Amniotic stem cell (primary cell): ENCODE results near the gene PHLDB3.
A peak's percentile ranks its signal among the peaks of the same experiment; 100 is the strongest.

Experiments used
- DNase-seq: peaks from one replicate; lab custom pipeline; 2025; lab: John Stamatoyannopoulos, UW

PHLDB3 gene

DNA sequence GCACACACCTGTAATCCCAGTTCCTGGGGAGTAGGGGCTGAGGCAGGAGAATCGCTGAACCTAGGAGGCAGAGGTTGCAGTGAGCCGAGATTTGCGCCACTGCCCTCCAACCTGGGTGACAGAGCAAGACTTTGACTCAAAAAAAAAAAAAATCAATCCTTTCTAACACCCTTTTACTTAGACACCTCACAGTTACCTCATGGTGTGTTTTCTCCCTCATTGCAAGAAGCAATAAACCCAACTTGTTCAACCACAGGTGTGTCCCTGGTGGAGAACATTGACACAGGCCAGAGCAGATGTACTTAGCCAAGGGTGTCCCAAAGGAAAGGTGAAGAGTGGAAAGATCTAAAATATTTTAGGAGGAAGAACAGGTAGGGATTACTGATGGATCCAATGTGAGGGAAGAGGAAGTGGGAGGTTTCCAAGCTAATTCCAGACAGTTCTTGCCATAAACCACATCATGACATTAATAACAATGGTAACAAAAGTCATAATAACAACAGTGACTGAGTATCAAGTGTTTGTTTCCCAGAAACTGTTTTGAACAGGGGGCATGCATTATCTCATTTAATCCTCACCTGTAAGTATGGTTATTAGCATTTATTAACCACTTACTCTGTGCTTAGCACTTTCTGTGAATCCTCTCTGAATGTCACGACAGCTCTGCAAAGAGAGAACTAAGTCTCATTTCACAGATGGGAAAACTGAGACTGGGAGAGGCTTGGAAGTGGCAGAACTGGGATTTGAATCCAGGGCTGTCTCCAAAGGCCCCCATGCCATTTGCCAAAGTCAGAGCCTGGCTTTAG, 36.0 kb downstream of the PHLDB3 start:
- DNase-seq, result no peak

DNA sequence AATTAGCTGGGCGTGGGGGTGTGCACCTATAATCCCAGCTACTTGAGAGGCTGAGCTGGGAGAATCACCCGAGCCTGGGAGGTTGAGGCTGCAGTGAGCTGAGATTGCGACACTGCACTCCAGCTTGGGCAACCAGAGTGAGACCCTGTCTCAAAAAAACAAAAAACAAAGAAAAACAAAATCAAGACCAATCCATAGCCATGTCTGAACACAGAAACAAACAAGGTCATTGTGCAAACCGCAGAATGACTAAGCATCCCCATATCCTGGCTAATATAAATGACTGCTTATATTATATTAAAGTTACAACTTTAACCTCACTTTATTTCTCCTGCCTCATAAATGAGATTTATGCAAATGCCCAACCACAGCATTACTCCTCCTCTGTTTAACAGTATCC, 36.8 kb downstream of the PHLDB3 start:
- no peak for DNase-seq

DNA sequence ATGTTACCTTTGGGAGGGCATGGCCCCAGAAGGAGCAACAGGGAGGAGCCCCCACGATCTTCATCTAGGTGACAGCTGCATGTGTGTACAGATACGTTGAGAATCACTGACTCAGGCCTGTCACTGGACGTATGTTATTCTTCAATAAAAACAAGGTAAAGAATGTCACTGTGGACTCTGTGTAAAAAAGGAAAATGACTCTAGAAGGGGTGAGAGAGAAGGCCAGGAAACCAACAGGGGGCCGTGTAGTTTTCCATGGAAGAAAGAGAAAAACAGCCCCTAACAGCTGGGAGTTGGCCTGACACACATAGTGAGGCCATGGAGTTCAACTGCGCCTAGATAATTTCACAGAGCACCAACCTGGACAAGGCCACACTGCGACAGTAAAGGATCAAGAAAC, 37.3 kb downstream of the PHLDB3 start:
- no peak for DNase-seq

DNA sequence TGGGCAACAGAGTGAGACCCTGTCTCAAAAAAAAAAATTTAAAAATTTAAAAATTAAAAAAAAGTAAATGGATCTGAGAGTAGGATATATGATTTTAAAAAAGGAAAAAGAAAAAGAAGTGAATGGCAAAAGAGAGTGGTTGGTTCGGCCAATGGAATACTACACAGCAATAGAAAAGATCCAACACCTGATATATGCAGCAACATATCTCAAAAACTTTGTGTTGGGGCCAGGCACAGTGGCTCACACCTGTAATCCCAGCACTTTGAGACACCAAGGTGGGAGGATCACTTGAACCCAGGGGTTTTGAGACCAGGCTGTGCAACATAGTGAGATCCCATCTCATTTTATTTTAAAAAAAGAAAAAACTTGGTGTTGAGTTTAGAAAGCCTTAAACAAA, 37.8 kb downstream of the PHLDB3 start:
- DNase-seq, result no peak

DNA sequence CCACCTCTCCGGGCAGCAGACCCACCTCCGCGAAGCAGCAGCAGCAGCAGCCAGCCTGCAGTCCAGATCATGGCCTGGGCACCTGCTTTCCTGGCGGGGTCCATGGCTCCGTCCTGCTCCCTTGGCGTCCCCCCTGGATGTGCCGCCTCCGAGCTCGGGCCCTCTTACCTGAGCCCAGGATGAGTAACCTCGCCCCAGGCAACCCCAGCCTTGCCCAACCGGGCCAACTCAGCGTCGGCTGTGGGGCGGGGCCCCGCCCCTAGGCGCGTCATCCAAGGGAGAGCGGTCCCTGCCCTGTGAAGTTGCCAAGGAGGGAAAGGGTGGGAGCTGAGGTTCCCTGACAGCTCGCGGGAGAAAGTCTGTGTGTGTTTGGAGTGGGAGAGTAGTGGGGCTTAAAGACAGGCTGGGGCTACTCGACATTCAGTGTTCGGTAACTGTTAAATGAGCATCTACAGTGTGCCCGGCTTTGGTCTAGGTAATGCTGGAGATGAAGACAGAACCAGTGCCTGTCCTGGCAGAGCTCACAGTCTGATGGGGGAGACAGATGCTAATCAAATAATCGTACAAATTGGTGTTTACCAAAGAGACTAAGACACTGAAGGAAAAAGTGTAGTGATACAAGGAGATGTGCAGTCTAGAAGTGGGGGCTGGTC, 39.0 kb downstream of the PHLDB3 start, which contains the start of gene LYPD3:
TSS of gene LYPD3 (minus strand) at position 141 of the 653 bp plus-strand sequence. CDS start at position 104, 37 bp downstream.
- no peak for DNase-seq

DNA sequence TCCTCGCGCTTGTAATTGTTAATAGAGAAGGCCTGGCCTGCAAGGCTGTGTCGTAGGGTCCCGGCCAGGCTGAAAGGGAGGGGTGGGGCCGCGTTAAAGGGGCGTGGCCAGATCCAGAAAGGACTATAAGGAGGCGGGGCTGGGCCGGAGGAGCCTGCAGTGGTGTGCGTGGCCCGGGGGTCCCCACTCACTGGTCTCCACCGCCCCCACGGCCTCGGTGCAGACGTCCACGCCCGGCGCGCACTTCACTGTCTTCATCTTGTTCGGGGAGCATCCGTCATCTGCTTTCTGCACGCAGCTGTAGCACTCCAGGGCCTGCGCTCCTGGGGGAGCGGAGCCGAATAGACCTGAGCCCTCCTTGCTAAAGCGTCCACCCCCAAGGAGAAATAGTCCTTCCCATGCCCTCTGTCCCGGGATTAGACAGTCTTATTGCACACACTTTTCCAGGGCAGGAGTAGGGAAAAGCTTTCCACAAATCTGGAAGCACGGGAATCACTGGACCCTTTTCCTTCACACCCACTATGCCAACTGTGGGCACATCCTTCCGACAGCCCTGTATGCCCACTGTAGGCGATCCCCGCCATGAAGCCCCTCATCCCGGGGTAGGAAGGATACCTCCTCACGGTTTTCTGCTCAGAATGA, 40.3 kb downstream of the PHLDB3 start:
- DNase-seq, result no peak

DNA sequence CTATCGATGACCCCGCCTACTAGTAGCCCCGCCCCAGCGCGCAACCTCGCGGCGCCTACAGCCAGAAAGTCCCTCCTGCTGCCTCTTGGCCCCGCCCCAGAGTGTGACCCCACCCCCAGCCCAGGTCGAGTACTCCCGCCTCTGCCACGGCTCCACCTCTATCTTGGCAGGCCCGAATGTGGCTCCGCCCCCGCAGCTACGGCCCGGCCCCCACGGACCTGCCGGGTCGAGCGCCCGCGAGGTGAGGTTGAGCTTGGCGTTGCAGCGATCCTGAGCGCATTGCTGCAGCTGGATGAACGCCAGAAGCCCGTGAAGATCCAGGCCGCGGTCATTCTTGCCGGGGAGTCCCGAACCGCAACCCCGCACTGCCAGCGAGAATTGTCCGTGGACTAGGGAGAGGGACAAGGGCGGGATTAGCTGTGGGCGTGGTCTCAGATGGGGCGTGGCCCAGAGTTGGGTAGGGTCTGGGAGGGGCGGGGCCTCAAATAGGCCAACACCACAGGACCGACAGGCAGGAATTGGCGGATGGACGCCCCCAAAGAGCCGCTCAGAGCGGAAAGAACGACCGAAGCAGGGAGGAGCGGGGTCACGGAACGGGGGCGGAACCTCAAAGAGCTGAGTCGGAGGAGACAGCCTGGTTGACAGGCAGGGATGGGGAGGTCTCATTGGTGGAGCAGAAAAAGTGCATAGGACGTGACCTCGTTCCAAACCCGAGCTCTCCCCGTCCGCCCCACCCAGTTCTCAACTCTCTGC, 41.0 kb downstream of the PHLDB3 start:
- peak; percentile 88 for DNase-seq

DNA sequence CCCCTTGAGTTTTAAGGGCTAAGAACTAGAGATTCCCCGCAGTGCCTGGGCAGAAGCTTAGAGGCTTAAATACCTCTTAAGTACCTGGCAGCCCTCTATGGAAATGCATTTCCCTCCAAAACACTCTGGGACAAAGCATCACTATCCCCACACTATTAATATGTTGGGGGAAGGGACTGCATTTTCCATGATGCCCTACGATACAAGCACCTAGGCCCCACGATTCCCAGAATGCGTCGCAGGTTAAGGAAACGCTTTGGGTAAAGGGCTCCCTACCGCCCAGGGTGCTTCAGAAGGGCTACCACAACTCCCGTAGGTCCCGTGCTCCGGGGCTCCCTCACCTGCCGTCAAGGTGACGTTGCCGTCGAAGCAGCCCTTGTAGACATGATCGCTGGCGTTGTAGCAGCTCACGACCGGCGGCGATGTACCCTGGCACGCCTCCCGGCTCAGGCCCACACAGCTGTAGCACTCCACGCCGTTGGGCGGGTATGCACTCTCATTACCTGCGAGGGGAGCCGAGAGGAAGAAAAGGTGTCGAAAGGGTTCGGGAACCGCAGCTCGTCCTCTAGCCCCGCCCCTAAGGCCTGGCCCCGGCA, 41.7 kb downstream of the PHLDB3 start:
- DNase-seq, result no peak

DNA sequence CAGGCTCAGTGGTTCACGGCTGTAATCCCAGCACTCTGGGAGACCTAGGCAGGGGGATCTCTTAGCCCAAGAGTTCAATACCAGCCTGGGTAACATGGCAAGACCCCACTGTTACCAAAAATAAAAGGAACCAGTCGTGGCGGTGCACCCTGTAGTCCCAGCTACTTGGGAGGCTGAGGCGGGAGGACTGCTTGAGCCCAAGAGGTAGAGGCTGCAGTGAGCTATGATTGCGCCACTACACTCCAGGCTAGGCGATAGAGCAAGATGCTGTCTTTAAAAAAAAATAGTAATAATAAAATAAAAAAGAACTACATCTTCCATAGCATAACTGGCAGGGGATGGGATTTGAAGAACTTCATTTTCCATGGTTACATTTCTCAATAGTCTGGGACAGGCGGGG, 42.2 kb downstream of the PHLDB3 start:
- no peak for DNase-seq

DNA sequence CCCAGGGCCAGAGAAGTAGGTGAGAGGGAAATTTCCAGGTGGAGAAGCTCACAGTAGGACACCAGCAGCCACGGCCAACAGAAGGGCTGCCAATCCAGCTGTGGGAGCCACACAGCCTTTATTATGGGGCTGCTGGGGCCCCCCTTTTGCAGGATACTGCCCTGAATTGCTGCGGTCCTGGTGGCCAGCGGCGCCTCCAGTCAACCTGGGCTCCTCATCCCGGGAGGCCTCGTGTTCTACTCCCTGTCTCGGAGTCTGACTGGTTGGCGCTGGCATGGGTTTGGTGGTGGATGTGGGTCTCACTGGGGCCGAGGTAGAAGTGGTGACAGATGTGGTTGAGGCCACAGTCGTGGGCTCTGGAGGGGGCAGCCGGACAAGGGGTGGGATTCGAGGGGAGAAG, 43.2 kb downstream of the PHLDB3 start:
- DNase-seq, result no peak

DNA sequence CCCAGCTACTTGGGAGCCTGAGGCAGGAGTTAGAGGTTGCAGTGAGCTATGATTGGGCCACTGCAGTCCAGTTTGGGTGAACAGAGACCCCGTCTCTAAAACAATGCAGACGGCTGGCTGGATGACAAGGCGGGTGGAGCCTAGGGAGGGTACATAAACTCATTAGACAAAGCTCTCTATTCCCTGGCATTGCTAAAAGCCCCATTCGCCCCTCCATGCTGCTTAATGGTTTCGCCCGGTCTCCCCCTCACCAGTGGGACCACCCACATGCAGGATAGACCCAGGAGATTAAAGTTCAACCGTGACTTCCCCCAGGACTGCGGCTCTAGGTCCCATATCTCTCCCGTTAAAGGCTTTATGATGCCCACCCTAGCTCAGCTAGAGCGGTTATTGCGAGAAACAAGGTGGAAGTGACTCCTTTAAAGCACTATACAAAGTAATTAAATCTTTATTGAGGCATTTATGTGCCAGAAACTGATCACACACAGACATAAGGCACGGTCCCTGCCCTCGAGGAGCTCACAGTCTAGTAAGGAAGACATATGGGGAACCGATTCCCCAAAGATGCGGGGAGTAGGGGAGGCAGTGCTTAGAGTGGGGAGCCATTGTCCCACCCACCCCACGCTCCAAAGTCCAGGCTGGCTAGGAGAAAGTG, 44.1 kb downstream of the PHLDB3 start:
- DNase-seq, result no peak

DNA sequence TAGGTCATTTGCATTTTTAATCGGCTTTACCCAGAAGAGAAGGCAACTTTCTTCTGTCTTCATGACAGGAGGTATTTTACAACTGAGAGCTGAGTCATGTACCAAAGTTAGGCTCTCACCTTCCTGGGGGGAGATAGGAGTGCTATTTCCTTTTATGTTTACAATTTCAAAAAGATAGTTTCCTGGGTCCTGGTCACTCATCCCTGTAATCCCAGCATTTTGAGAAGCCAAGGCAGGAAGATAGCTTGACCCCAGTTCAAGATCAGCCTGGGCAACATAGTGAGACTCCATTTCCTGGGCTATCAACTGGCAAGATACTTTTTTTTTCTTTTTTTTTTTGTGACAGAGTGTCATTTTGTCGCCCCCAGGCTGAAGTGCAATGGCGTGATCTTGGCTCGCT, 46.7 kb downstream of the PHLDB3 start:
- no peak for DNase-seq

DNA sequence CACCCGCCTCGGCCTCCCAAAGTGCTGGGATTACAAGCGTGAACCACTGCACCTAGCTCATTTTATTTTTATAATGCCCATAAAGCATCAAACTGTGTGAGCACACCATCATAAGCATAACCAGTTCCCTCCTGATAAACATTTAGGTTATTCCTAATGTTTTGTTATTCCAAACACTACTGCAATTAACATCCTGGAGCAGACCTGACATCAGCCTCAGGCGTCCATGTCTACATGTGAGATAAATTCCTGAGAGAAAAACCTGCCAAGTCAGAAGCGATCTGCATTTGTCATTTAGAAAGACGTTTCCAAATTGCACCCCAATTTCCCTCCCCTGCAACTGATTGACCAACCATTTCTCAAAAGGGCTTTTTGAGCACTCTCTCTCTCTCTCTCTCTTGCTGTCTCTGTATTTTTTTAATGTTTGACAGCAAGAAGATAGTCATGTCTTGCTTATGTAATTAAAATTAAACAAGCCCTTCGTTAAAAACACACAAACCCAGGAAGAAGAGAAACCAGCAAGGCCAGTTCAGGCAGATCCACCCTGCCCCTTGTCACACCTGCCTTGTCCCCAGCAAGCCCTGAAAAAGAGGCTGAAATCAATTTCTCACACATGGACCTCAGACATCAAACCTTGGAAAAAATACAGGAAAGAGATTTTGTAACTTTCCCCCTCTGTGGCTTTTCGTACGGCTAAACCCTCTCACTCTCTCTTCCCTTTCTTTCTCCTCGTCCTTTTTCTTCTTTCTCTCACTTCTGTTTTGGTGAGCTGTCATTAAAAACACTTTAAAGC, 49.0 kb downstream of the PHLDB3 start:
- no peak for DNase-seq

DNA sequence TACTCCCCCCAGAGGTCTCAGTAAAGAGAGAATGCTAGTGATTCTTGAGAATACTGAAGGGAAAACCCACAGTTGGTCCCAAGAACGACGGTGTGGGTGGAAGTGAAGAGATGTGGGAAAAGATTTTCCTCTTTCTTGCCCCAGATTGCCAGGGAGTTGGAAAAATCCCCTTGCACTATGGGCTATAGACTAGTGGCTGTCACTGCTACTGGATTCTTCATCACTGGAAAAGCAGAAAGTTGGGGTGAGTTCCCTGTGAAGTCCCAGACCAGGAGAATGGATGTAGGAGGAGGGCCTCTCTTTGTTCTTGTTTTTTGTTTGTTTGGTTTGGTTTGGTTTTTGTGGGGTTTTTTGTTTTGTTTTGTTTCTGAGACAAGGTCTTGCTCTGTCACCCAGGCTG, 50.5 kb downstream of the PHLDB3 start:
- no peak for DNase-seq

DNA sequence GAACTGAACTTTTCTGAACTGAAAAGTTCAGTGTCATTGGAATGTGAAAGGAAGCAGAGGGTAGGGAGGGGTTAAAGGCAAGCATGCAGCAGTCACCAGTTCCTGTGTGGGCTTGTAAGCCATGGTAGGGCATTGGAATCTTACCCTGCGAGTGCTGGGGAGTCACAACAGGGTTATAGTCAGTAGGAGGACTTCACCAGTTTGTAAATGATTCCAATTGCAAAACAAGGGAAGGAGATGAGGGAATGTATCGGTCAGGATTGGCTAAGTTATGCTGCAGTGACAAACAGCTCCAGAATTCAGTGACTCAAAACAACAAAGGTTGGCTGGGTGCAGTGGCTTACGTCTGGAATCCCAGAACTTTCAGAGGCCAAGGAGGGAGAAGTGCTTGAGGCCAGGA, 52.0 kb downstream of the PHLDB3 start:
- DNase-seq, result no peak

DNA sequence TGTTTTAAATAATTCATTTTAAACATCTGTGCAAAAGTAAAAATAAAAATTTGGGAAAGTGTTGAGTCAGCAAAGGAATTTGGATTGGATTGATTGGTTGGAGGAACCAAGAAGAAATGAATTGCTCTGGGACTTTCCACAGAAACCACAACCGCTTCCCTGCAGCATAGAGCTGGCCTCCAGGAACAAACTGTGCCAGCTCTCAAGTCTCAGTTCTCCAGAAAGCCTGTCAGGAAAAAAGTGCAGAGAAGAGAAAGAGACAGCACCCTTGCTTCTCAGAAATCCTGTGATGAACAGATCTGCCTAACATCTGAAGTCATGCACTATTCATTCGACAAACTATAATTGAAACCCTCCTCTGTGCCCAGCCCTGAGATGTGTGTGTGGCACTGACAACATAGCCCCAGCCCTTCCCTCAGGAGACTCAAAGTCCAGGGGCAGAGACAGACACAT, 54.0 kb downstream of the PHLDB3 start:
- DNase-seq, result peak; percentile 15

DNA sequence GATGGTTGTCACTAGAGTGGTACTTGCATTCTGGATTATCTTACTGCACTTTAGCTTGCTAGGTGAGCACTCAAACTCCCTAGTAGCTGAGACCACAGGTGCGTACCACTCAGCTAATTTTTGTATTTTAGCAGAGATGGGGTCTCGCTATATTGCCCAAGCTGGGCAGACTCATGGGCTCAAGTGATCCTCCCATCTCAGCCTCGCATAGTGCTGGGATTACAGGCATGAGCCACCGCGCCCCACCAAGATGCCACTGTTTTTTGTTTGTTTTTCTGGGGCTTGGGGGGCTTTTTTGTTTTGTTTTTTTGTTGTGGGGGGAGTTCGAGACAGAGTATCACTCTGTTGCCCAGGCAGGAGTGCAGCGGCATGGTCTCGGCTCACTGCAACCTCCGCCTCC, 56.9 kb downstream of the PHLDB3 start:
- no peak for DNase-seq

DNA sequence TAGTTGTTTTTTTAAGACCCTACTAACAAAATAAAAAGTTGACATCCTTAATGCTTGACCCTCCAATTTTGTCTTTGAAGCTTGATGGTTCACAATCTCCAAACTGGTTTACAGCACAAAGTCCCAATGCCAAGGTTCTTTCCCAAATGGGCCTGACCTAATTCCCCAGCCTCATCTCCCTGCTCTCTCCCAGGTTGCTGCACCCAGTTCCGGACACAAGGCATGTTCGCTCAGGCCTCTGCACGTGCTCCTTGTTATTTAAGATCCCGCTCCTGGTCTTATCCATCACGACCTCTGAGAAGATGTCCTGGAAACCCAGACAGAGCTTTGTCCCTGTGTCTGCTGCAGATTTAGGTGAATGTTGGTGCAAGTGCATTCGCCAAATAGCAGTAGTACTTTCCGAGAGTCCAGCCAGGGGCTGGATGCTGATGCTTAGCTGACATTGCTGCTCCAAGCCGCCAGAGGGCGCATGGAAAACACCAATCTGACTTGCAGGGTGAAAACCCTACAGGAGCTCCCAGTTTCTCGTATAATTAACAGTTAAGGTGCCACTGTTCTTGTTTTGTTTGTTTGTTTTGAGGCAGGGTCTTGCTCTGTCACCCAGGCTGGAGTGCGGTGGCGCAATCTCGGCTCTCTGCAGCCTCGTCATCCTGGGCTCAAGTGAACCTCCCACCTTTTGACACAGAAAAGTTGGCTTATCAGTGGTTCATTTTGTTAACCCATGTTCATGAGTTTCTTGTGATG, 57.6 kb downstream of the PHLDB3 start:
- peak; percentile 45 for DNase-seq

DNA sequence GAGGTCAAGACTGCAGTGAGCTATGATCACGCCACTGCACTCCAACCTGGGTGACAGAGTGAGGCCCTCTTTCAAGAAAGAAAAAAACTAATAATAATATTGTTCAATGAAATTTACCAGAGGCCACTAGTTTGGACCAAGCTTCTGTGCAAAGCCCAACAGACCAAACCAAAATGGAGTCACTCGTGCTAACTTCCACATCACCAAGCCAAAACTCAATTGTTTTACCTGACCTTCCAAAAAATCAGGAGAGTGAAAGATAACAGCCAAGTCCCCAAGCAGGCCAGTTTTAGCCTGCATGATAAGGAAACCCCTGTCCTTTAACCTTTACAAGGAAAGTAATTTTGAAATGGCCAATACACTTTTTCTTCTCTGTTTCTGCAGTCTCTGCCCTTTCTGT, 59.1 kb downstream of the PHLDB3 start:
- DNase-seq, result no peak
